Parathyroid adenoma (tissue), 2 donors: ENCODE results near the gene ZNF587.
"Not testable (repeated sequence)": the region's sequence is repeated elsewhere in the genome, so short reads cannot be mapped to it uniquely, and the experiment has no call there.

Experiments used
- H2AFZ ChIP-seq: fragments of 300-600 bp; sonication (generic); one replicate; pipeline ENCODE4 v1.7.0; 2017; ENCODE audit warnings: antibody characterized with exemption, mild to moderate bottlenecking
- H3K27ac ChIP-seq: fragments of 300-600 bp; sonication (generic); one replicate; pipeline ENCODE4 v1.7.0; 2017
- H3K27me3 ChIP-seq: fragments of 300-600 bp; sonication (generic); one replicate; pipeline ENCODE4 v1.7.0; 2017; ENCODE audit warnings: low read length; ENCODE audit not compliant: control insufficient read depth, insufficient read depth
- H3K36me3 ChIP-seq: fragments of 300-600 bp; sonication (generic); one replicate; pipeline ENCODE4 v1.7.0; 2017; ENCODE audit warnings: low read length; ENCODE audit not compliant: control insufficient read depth, insufficient read depth
- H3K4me1 ChIP-seq: fragments of 300-600 bp; sonication (generic); one replicate; pipeline ENCODE4 v1.7.0; 2017; ENCODE audit warnings: control low read depth
- H3K4me2 ChIP-seq: fragments of 300-600 bp; sonication (generic); one replicate; pipeline ENCODE4 v1.7.0; 2017; ENCODE audit warnings: low read length
- H3K4me3 ChIP-seq: fragments of 300-600 bp; sonication (generic); one replicate; pipeline ENCODE4 v1.7.0; 2017; ENCODE audit warnings: low read depth, low read length
- H3K79me2 ChIP-seq: fragments of 300-600 bp; sonication (generic); one replicate; pipeline ENCODE4 v1.7.0; 2017; ENCODE audit warnings: control low read depth
- H3K9ac ChIP-seq: fragments of 300-600 bp; sonication (generic); one replicate; pipeline ENCODE4 v1.7.0; 2017; ENCODE audit warnings: mild to moderate bottlenecking
- H3K9me3 ChIP-seq: fragments of 300-600 bp; sonication (generic); one replicate; pipeline ENCODE4 v1.7.0; 2017; ENCODE audit warnings: low read length; ENCODE audit not compliant: control insufficient read depth
- TF ChIP-seq, protein P1 (sequence below): fragments of 300-600 bp; sonication (generic); IDR thresholded peaks from one replicate; pipeline ENCODE4 v1.7.0; 2017; ENCODE audit warnings: antibody characterized with exemption, mild to moderate bottlenecking
- donor health status: primary hyperparathyroidism.

The ZNF587 gene

DNA sequence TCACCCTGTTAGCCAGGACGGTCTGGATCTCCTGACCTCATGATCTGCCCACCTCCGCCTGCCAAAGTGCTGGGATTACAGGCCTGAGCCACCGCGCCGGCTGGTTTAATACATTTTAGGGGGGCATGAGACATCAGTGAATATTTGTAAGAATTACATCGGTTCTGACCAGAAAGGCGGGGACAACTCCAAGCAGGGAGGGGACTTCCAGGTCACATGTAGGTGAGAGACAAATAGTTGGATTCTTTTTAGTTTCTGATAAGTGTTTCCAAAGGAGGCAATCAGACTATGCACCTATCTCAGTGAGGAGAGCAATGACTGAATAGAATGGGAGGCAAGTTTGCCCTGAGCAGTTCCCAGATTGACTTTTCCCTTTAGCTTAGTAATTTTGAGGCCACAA is 31.3 kb upstream of the ZNF587 start:
- peaks cover 3% of the 10 kb centered on the region for H3K4me1 ChIP-seq
- H3K9ac ChIP-seq, result no peak overlapping the region
- H2AFZ ChIP-seq, result no peak overlapping the region
- H3K9me3 ChIP-seq, result no peaks in the 10 kb centered on the region
- H3K36me3 ChIP-seq, result no peaks in the 10 kb centered on the region
- H3K4me3 ChIP-seq, result no peak overlapping the region
- no peak overlapping the region for H3K27ac ChIP-seq
- H3K27me3 ChIP-seq, result no peaks in the 10 kb centered on the region
- TF ChIP-seq, protein P1, sequence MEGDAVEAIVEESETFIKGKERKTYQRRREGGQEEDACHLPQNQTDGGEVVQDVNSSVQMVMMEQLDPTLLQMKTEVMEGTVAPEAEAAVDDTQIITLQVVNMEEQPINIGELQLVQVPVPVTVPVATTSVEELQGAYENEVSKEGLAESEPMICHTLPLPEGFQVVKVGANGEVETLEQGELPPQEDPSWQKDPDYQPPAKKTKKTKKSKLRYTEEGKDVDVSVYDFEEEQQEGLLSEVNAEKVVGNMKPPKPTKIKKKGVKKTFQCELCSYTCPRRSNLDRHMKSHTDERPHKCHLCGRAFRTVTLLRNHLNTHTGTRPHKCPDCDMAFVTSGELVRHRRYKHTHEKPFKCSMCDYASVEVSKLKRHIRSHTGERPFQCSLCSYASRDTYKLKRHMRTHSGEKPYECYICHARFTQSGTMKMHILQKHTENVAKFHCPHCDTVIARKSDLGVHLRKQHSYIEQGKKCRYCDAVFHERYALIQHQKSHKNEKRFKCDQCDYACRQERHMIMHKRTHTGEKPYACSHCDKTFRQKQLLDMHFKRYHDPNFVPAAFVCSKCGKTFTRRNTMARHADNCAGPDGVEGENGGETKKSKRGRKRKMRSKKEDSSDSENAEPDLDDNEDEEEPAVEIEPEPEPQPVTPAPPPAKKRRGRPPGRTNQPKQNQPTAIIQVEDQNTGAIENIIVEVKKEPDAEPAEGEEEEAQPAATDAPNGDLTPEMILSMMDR, result no peak
- H3K4me2 ChIP-seq, result no peak overlapping the region
- peaks cover 15% of the 10 kb centered on the region for H3K79me2 ChIP-seq

DNA sequence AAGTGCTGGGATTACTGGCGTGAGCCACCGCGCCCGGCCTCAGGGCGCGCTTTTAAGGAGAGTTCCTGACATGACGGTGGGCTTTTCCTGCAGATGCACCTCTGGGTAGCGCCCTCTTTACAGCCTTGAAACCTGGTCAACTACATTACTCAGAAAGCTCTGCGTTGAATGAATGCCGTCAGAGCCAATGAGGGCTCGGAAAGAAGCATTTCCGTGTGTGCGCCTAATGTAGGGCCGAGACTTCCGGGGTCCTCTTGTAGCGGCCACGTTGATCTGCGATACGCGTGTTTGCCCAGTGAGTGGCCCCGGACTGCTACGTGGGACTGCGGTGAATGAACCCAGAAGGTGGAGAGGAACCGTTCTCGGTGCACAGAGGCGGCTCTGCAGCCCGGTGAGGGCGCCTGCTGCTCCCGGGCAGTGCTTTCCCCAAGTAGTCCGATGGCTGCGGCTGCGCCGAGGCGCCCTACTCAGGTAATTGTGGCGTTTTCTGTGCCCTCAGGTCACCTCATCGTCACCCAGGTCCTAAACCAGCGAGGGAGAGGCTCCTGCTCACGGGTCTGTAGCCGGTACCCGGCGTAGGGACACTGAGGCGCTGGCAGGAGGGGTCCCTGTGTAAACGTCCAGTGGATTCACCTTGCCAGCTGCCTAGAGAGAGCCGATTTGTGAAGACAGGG is 30.0 kb upstream of the ZNF587 start:
- TF ChIP-seq, protein P1, result no peak

DNA sequence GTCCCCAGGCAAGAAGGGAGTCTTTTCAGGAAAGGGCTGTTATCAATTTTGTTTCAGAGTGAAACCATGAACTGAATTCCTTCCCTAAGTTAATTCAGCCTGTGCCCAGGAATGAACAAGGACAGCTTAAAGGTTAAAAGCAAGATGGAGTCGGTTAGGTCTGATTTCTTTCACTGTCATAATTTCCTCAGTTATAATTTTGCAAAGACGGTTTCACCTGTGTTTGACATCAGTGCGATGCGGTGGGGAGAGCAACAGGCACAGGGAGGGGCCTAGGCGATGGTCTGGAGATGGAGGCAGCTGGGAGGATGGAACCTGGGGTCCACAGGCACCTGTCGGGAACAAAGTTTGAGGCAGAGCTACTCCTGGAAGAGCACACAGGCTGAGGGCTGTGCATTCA is 29.1 kb upstream of the ZNF587 start:
- Histone ChIP-seq H3K79me2 (peaks cover 10% of the 10 kb centered on the region), H3K27ac (no peak overlapping the region), H3K4me3 (peak overlapping the region; percentile 71), H3K9ac (no peak overlapping the region), H3K9me3 (no peaks in the 10 kb centered on the region), H3K27me3 (no peaks in the 10 kb centered on the region), H3K36me3 (no peaks in the 10 kb centered on the region), H3K4me2 (peak overlapping the region; percentile 87), H3K4me1 (no peaks in the 10 kb centered on the region), H2AFZ (no peak overlapping the region)
- TF ChIP-seq, protein P1, result no peak

More for the DNA sequence above, 30.0 kb upstream of the ZNF587 start:
- Histone ChIP-seq H3K27ac (peak overlapping the region; percentile 55), H3K79me2 (peaks cover 15% of the 10 kb centered on the region), H3K4me1 (peaks cover 3% of the 10 kb centered on the region), H3K9ac (peak overlapping the region; percentile 40), H2AFZ (peak overlapping the region; percentile 88), H3K9me3 (no peaks in the 10 kb centered on the region), H3K27me3 (no peaks in the 10 kb centered on the region), H3K4me2 (peak overlapping the region; percentile 87), H3K36me3 (no peaks in the 10 kb centered on the region), H3K4me3 (peak overlapping the region; percentile 71)

DNA sequence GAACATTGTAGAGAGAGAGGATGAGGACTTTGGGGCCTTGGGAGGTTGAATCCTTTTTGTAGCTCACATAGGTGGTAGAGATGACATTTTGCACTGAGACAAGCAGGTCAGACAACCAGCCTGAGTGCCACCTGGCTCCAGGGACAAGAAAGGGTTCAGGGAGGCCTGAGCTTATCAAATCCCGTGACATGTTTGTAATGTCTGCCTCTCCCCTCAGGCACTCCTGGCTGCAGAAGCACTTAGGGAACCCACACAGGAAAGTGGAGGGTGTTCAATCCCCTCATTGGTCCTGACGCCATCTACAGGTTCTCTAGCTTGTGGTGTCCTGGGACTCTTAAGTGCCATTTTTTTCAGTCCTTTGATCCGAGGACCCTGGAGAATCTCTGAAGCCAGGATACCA is 28.6 kb upstream of the ZNF587 start:
- not testable (repeated sequence) for H3K27ac ChIP-seq, H3K9ac ChIP-seq, H3K9me3 ChIP-seq, H3K4me2 ChIP-seq, H3K36me3 ChIP-seq, H3K4me3 ChIP-seq, H2AFZ ChIP-seq, H3K4me1 ChIP-seq, H3K79me2 ChIP-seq, H3K27me3 ChIP-seq

DNA sequence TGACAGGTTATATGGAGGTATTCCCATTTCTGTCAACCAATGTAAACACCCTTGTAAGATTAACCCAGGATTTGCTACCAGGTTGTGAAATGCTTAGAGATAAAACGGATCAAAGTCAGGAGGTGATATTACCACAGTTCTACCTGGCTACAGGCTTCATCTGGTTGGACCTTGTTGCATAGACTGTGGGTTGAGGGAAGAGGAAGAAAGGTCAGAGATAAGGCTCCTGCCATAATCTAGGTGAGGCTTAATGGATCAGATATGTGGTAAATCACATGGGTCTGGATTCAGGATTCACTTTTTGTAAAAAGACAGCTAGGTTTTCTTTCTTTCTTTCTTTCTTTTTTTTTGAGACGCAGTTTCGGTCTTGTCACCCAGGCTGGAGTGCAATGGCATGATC is 28.2 kb upstream of the ZNF587 start:
- not testable (repeated sequence) for H3K36me3 ChIP-seq, H3K27me3 ChIP-seq, H3K9me3 ChIP-seq, H3K9ac ChIP-seq, H3K4me2 ChIP-seq, H3K4me3 ChIP-seq, H3K4me1 ChIP-seq, H3K79me2 ChIP-seq, H3K27ac ChIP-seq, H2AFZ ChIP-seq

DNA sequence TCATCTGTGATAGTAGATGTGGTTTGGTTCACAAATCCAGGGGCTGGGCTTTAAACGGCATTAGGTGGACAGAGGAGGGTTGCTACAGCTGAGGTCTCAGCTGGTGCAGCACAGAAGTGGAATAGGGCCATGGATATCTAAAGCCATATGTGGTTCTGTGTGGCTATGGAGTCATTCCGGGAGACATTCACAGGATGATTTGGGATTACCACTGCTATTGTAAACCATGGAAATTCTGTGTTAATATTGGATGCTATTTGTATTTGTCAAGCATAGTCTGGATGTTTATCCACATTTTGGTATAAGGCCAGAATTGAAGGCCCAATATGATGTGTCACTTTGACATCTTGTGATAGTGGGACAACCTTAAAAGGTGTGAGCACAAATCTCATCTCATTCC is 26.5 kb upstream of the ZNF587 start:
- not testable (repeated sequence) for H3K9me3 ChIP-seq, H2AFZ ChIP-seq, H3K36me3 ChIP-seq, H3K4me1 ChIP-seq, H3K27me3 ChIP-seq, H3K9ac ChIP-seq, H3K4me3 ChIP-seq, H3K27ac ChIP-seq, H3K4me2 ChIP-seq
- H3K79me2 ChIP-seq, result peaks cover 12% of the 10 kb centered on the region

DNA sequence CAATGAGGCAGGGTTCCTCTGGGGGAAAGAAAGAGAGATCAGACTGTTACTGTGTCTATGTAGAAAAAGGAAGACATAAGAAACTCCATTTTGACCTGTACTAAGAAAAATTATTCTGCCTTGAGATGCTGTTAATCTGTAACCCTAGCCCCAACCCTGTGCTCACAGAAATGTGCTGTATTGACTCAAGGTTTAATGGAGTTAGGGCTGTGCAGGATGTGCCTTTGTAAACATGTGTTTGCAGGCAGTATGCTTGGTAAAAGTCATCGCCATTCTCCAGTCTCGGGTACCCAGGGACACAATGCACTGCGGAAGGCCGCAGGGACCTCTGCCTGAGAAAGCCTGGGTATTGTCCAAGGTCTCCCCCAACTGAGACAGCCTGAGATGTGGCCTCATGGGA is 26.1 kb upstream of the ZNF587 start:
- H3K79me2 ChIP-seq, result peaks cover 12% of the 10 kb centered on the region
- not testable (repeated sequence) for H3K36me3 ChIP-seq, H3K4me2 ChIP-seq, H3K4me3 ChIP-seq, H2AFZ ChIP-seq, H3K27ac ChIP-seq, H3K27me3 ChIP-seq, H3K9ac ChIP-seq, H3K9me3 ChIP-seq, H3K4me1 ChIP-seq
